OCI-LY3 (cell line): Measurements from ENCODE around the gene NR6A1.

Experiments used
- H2AFZ ChIP-seq: fragments of 200-600, 300-600 bp; shearing (Covaris generic); 2 replicates; pipeline ENCODE4 v1.6.0; 2014; ENCODE audit warnings: antibody characterized with exemption, low read depth, low read length
- H3K27ac ChIP-seq: fragments of 200-600, 300-600 bp; sonication (generic); 2 replicates; pipeline ENCODE4 v1.5.1; 2014; ENCODE audit warnings: mild to moderate bottlenecking, low read length, moderate library complexity, mixed read lengths
- H3K27me3 ChIP-seq: fragments of 200-600, 300-600 bp; sonication (generic); 2 replicates; pipeline ENCODE4 v1.6.1; 2014; ENCODE audit warnings: low read depth, low read length, mixed read lengths
- H3K36me3 ChIP-seq: fragments of 200-600, 300-600 bp; sonication (generic); replicated peaks from 2 replicates; pipeline ENCODE3; 2014; ENCODE audit warnings: low read depth, low read length, mixed read lengths
- H3K4me1 ChIP-seq: fragments of 300-600, 200-600 bp; sonication (generic); 2 replicates; pipeline ENCODE4 v1.6.1; 2014; ENCODE audit warnings: low read length, mixed read lengths
- H3K4me2 ChIP-seq: fragments of 200-600, 300-600 bp; sonication (generic); 2 replicates; pipeline ENCODE4 v1.6.1; 2014; ENCODE audit warnings: low read length, mixed read lengths
- H3K4me3 ChIP-seq: fragments of 300-600, 200-600 bp; sonication (generic); 2 replicates; pipeline ENCODE4 v1.5.1; 2014; ENCODE audit warnings: antibody characterized with exemption, mild to moderate bottlenecking, low read length, moderate library complexity
- H3K79me2 ChIP-seq: fragments of 300-600, 200-600 bp; shearing (Covaris generic); 2 replicates; pipeline ENCODE4 v1.6.1; 2014; ENCODE audit warnings: mild to moderate bottlenecking, low read length, mixed read lengths
- H3K9ac ChIP-seq: fragments of 300-600, 200-600 bp; shearing (Covaris generic); 2 replicates; pipeline ENCODE4 v1.6.0; 2014; ENCODE audit warnings: mild to moderate bottlenecking, low read length, moderate library complexity
- H3K9me3 ChIP-seq: fragments of 200-600, 300-600 bp; shearing (Covaris generic); 2 replicates; pipeline ENCODE4 v1.6.1; 2014; ENCODE audit warnings: low read length, mixed read lengths; ENCODE audit not compliant: insufficient read depth
- H4K20me1 ChIP-seq: fragments of 200-600, 300-600 bp; sonication (generic); 2 replicates; pipeline ENCODE4 v1.6.1; 2016; ENCODE audit warnings: low read length, mixed read lengths; ENCODE audit not compliant: insufficient read depth
- CTCF ChIP-seq: fragments of 200-600, 300-600 bp; sonication (generic); IDR thresholded peaks from 2 replicates; pipeline ENCODE4 v1.5.1; 2014; ENCODE audit warnings: antibody characterized with exemption, low read length, low read depth
- EZH2phosphoT487 ChIP-seq: fragments of 200-600 bp; shearing (Covaris generic); IDR thresholded peaks from 2 replicates; pipeline ENCODE4 v1.6.1; 2018; ENCODE audit warnings: antibody characterized with exemption, mixed run types, low read depth

NR6A1 gene

GRCh38 chr9:124625087-124625486 is 146.0 kb downstream of the NR6A1 start:
- H4K20me1 ChIP-seq, result peaks cover 11% of the 10 kb centered on the region
- no peak overlapping the region for H2AFZ ChIP-seq
- H3K9me3 ChIP-seq, result no peaks in the 10 kb centered on the region
- H3K9ac ChIP-seq, result no peak overlapping the region
- H3K4me1 ChIP-seq, result no peaks in the 10 kb centered on the region
- no peak overlapping the region for H3K4me2 ChIP-seq
- H3K27ac ChIP-seq, result no peak overlapping the region
- H3K36me3 ChIP-seq, result no peaks in the 10 kb centered on the region
- no peaks in the 10 kb centered on the region; the same call in 1 of the 2 replicates for H3K79me2 ChIP-seq
- H3K4me3 ChIP-seq, result no peak overlapping the region
- TF ChIP-seq EZH2phosphoT487 (no peak), CTCF (no peak)
- H3K27me3 ChIP-seq, result no peaks in the 10 kb centered on the region

- Histone ChIP-seq H3K27ac (no peak overlapping the region), H3K9me3 (no peaks in the 10 kb centered on the region), H3K4me1 (no peaks in the 10 kb centered on the region), H2AFZ (no peak overlapping the region), H3K79me2 (no peaks in the 10 kb centered on the region; the same call in 1 of the 2 replicates), H3K27me3 (no peaks in the 10 kb centered on the region), H3K9ac (no peak overlapping the region), H3K4me2 (no peak overlapping the region), H3K36me3 (no peaks in the 10 kb centered on the region), H4K20me1 (peaks cover 11% of the 10 kb centered on the region), H3K4me3 (no peak overlapping the region)
- TF ChIP-seq CTCF (no peak), EZH2phosphoT487 (no peak)
These were observed 146.4 kb downstream of the NR6A1 start for GRCh38 chr9:124624735-124624992.

GRCh38 chr9:124623966-124624734 is 147.0 kb downstream of the NR6A1 start:
- H3K4me2 ChIP-seq, result no peak overlapping the region
- no peaks in the 10 kb centered on the region for H3K4me1 ChIP-seq

GRCh38 chr9:124622882-124623281 is 148.2 kb downstream of the NR6A1 start:
- no peak overlapping the region for H3K9ac ChIP-seq
- no peak overlapping the region for H2AFZ ChIP-seq
- H3K27ac ChIP-seq, result no peak overlapping the region
- no peaks in the 10 kb centered on the region for H3K9me3 ChIP-seq
- no peak overlapping the region for H3K4me3 ChIP-seq
- no peak for TF ChIP-seq EZH2phosphoT487
- TF ChIP-seq CTCF, result no peak
- H4K20me1 ChIP-seq, result peaks cover 13% of the 10 kb centered on the region
- no peaks in the 10 kb centered on the region for H3K4me1 ChIP-seq
- H3K36me3 ChIP-seq, result no peaks in the 10 kb centered on the region
- no peak overlapping the region for H3K4me2 ChIP-seq
- no peaks in the 10 kb centered on the region for H3K27me3 ChIP-seq
- no peaks in the 10 kb centered on the region for H3K79me2 ChIP-seq

More at GRCh38 chr9:124623966-124624734, 147.0 kb downstream of the NR6A1 start:
- no peak overlapping the region for H3K27ac ChIP-seq
- H3K36me3 ChIP-seq, result no peaks in the 10 kb centered on the region
- no peak overlapping the region for H3K4me3 ChIP-seq
- no peaks in the 10 kb centered on the region; the same call in 1 of the 2 replicates for H3K79me2 ChIP-seq
- no peak overlapping the region for H2AFZ ChIP-seq
- no peak for TF ChIP-seq CTCF
- no peak for TF ChIP-seq EZH2phosphoT487
- H3K27me3 ChIP-seq, result no peaks in the 10 kb centered on the region
- no peak overlapping the region for H3K9ac ChIP-seq
- no peaks in the 10 kb centered on the region for H3K9me3 ChIP-seq
- H4K20me1 ChIP-seq, result peaks cover 11% of the 10 kb centered on the region
